ENCODE measurements around the gene MAL.

GRCh38 chr2:95009412-95009811 is 16.1 kb upstream of the MAL start:
- TF ChIP-seq CTCF (conservative IDR thresholded peaks at IDR 0.05; ENCODE audit: low read depth, low read length) (no peak), EZH2 (IDR thresholded peaks at IDR 0.05; ENCODE audit: low read length, unreplicated experiment) (no peak)
